ENCODE measurements around the gene AKAP12.

AKAP12 gene, protein sequence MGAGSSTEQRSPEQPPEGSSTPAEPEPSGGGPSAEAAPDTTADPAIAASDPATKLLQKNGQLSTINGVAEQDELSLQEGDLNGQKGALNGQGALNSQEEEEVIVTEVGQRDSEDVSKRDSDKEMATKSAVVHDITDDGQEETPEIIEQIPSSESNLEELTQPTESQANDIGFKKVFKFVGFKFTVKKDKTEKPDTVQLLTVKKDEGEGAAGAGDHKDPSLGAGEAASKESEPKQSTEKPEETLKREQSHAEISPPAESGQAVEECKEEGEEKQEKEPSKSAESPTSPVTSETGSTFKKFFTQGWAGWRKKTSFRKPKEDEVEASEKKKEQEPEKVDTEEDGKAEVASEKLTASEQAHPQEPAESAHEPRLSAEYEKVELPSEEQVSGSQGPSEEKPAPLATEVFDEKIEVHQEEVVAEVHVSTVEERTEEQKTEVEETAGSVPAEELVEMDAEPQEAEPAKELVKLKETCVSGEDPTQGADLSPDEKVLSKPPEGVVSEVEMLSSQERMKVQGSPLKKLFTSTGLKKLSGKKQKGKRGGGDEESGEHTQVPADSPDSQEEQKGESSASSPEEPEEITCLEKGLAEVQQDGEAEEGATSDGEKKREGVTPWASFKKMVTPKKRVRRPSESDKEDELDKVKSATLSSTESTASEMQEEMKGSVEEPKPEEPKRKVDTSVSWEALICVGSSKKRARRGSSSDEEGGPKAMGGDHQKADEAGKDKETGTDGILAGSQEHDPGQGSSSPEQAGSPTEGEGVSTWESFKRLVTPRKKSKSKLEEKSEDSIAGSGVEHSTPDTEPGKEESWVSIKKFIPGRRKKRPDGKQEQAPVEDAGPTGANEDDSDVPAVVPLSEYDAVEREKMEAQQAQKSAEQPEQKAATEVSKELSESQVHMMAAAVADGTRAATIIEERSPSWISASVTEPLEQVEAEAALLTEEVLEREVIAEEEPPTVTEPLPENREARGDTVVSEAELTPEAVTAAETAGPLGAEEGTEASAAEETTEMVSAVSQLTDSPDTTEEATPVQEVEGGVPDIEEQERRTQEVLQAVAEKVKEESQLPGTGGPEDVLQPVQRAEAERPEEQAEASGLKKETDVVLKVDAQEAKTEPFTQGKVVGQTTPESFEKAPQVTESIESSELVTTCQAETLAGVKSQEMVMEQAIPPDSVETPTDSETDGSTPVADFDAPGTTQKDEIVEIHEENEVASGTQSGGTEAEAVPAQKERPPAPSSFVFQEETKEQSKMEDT (N-terminal part only)

DNA sequence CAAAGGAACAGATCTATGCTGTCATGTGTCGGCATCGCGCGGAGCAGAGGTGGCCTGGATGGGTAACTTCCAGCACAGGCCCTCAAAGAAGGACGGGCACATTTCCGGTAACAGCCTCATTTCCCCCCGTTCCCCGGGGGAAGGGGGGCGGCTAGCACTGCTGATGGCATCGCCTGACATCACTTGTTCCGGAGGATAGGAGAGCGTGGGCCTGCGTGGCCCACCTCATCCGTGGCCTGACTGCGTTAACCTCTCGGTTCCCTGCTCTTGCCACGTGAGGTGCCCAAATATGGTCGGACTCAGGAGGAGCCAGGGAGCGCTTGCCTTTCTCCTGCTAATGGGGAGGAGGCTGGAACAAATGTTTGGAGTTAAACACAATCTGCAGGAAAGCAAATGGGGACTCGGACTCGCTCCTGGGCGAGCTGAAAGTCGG lies at the start of gene AKAP12:
Gene AKAP12 (plus strand): TSS at position 365 of the 433 bp plus-strand sequence. CDS start 596 bp downstream, outside the sequence.
- DNase-seq, result no peak

- DNase-seq, result no peak
These were observed 48.2 kb upstream of the AKAP12 start for GRCh38 chr6:151191527-151191926.

- no peak for DNase-seq
These were observed 43.2 kb upstream of the AKAP12 start for GRCh38 chr6:151196555-151196954.

DNA sequence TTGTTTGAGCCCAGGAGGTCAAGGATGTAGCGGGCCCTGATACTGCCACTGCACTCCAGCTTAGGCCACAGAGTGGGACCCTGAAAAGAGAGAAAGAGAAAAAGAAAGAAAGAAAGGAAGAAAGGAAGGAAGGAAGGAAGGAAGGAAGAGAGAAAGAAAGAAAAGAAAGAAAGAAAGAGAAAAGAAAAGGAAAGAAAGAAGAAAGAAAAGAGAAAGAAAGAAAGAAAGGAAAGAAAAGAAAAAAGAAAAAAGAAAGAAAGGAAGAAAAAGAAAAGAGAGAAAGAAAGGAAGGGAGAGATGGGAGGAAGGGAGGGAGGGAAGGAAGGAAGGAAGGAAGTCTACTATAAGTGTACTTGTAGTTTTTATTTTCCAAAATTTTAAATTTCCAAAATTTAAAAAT lies 42.2 kb upstream of the AKAP12 start:
- DNase-seq, result no peak

GRCh38 chr6:151199991-151200390 lies 39.8 kb upstream of the AKAP12 start:
- DNase-seq, result no peak

- DNase-seq, result no peak
These were observed 33.8 kb upstream of the AKAP12 start for GRCh38 chr6:151205721-151206600.

DNA sequence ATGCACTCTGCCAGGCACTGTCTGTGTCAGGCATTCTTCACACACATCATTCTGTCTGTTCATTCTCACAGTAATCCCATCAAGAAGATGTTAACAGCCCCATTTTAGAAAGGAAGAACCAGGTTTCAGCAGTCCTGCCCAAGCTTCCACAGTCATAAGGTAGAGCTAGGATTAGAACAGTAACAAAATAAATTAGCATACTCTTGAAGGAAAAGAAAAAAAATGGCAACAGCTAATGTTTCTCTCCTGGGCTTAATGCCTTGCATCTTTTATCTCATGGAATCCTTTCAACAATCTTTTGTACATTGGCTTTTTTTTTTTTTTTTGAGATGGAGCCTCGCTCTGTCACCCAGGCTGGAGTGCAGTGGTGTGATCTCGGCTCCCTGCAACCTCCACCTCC lies 32.1 kb upstream of the AKAP12 start:
- no peak for DNase-seq

DNA sequence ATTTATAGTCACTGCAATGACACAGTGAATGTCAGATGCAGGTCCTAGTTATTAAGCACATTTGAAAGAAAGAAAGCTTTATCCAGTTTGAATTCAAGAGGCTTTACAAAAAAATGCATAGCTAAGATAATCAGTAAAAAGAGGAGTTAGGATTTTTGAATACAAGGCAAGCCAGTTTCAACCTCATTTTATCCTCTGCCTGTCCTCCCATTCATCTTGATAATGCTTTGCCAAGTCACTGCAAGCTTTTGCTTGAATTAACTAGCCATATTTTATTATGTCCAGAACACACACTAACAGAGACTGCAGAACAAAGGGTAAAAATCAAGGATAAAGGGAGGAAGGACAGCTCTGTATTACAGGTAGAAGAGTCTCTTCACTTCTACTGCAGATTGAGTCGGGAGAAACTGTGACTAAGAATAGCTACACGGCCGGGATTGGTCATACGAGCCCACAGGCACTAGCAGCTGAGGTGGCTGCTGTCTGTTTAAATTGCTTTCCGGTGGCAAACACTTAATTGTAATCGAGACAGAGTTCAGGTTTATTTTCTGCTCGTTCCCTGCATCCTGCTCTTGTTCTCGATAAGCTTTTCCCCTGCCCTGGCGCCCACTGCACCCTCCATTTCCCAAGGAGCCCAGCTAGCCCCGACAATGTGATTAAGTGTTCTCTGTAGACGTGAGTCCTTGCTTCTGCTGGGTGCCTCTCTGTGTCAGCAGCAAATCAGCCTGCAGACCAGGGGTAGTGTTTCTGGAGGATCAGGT lies 30.5 kb upstream of the AKAP12 start:
- peak; percentile 29 for DNase-seq

DNA sequence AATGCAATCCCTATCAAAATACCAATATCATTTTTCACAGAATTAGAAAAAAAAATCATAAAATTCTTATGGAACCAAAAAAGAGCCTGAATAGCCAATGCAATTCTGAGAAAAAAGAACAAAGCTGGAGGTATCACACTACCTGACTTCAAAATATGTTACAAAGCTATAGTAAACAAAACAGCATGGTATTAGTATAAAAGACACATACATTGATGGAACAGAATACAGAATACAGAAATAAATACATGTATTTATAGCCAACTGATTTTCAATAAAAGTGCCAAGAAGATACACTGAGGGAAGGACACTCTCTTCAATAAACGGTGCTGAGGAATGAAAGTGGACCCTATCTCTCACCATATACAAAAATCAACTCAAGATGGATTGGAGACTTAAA lies 28.7 kb upstream of the AKAP12 start:
- no peak for DNase-seq

DNA sequence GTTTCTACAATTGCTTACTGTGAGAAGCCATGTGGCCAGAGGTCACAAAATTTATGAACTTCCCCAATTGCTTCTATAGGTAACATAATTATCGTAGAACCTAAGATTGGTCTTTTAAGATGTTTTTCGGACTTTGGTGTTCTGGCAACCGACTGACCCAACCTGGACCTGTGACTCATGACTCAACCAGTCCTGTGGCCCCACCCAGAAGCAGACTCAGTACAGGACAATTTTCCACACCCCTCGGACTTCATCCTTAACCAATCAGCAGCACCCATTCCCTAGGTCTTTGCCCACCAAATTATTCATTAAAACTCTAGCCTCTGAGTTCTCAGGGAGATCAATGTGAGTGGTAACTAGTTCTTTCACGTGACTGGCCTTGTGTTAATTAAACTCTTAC lies 26.4 kb upstream of the AKAP12 start:
- no peak for DNase-seq

- DNase-seq, result no peak
These were observed 23.8 kb upstream of the AKAP12 start for GRCh38 chr6:151215999-151216398.

DNA sequence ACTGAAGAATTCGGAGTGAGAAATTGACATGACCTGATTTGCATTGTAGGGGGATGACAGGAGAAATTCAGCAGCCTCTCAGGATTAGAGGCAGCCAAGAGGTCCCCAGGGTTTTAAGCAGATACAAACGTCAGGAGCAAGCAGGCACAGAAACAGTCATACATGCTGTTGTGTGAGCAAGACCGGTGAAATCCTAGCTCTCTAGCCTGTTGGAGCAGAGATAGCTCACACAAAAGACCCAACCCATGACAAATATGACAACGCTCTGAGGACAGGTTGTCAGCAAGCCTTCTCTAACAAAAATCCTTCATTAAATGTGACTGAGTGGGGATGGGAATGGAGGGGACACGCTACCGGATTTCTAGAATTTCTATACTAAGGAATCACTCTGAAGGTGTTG lies 23.0 kb upstream of the AKAP12 start:
- DNase-seq, result no peak

- no peak for DNase-seq
These were observed 20.6 kb upstream of the AKAP12 start for GRCh38 chr6:151219192-151219591.

DNA sequence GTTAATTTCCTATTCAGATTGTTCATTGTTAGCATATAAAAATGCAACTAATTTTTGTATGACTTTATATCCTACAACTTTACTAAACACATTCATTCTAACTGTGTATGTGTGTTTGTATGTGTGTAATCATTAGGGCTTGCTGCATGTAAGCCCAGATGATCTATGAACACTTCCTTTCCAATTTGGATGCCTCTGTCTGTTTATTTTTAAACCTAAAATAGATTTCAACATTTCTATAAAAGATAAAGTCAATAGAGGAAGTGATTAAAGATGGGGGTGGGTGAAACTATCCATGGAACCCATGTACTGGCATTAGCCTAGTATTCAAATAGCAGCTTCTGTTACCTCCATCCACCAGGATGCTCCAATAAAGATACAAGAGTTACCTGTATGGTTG lies 15.7 kb upstream of the AKAP12 start:
- no peak for DNase-seq

DNA sequence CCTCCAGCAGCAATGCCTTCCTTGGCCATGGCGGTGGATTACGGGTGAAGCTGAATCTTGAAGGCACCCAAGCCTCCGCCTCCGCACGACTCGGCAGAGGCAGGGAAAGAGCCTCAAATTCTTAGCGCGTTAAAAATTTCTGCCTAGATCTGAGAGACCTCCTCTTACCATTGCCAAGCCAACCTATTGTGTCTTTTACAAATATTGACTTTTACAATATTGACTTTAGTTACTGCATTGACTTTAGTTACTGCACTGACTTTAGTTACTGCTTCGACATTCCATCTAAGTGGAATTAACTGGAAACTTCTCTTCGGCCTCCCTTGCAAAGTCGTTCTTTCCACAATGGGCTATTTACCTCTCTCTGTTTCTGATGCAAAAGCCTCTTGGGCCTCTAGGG lies 13.8 kb upstream of the AKAP12 start:
- DNase-seq, result no peak

DNA sequence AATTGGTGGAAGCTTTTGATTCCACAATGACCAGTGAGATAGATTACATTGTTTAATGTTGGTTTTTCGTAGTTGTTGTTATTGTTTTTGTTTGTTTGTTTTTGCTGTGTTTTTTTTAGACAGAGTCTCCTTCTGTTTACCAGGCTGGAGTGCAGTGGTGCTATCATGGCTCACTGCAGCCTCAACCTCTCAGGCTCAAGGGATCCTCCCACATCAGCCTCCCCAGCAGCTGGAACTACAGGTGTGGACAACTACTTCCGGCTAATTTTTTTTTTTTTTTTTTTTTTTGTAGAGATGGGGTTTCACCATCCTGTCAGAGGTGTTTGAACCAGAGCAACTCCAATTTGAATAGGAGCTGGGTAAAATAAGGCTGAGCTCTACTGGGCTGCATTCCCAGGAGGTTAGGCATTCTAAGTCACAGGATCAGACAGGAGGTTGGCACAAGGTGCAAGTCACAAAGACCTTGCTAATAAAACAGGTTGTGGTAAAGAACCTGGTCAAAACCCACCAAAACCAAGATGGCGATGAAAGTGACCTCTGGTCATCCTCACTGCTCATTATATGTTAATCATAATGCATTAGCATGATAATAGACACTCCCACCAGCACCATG lies 10.9 kb upstream of the AKAP12 start:
- DNase-seq, result no peak

- no peak for DNase-seq
These were observed 10.1 kb upstream of the AKAP12 start for GRCh38 chr6:151229401-151230276.

DNA sequence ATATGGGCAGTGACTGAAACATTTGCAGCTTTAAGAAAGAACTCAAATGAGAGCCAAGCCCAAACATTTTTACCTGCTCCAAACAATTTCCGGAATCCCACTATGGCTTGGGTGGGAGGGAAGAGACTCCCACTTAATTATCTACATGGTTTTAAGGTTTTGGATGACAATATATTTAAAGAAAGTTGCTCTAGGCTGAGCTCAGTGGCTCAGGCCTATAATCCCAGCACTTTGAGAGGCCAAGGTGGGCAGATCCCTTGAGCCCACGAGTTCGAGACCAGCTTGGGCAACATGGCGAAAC lies 9.5 kb upstream of the AKAP12 start:
- DNase-seq, result no peak

DNA sequence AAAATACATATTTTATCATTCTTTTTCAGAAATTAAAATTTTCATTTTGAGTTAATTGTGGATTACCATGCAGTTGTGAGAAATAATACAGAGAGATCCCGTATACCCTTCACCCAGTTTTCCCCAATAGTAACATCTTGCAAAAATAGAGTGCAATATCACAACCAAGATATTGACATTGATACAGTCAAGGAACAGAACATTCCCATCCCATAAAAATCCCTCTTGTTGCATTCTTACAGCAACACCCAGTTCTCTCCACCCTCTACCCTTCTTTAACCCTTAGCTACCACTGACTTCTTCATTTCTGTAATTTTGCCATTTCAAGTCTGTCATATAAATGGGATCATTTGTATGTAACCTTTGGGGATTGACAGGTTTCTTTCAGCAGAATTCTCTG lies 6.9 kb upstream of the AKAP12 start:
- no peak for DNase-seq

GRCh38 chr6:151233731-151234130 lies 6.0 kb upstream of the AKAP12 start:
- no peak for DNase-seq
